ENCODE measurements around the gene DELE1.
"Not testable (repeated sequence)": the region's sequence is repeated elsewhere in the genome, so short reads cannot be mapped to it uniquely, and the experiment has no call there.

DELE1 gene

DNA sequence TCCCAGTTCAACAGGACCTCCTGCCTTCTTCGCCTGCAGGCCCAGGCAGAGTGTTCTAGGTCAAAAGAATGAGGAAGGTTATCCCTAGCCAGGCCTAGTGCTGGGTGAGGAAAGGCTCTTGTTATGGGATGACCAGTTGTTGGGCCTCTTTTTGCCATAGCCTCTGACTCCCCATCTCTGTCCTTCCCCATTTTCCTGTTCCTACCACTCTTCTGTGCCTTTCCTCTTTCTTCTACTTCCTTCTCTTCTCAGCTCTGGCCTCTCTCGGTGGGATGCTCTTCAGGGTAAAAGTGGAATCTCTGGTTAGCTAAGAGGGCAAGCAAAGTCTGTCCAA is 44.3 kb upstream of the DELE1 start:
- no peak overlapping the region for H3K9ac ChIP-seq (ENCODE audit: low read length)
- no peak overlapping the region for H3K4me3 ChIP-seq (ENCODE audit: low read length)
- H3K36me3 ChIP-seq (ENCODE audit: control insufficient read depth, insufficient read depth, low read length), result no peaks in the 10 kb centered on the region
- no peaks in the 10 kb centered on the region for H3K4me1 ChIP-seq (ENCODE audit: control insufficient read depth, insufficient read depth, low read length)
- peaks cover 20% of the 10 kb centered on the region for H3K27me3 ChIP-seq (ENCODE audit: control insufficient read depth, insufficient read depth, low read length)
- H3K27ac ChIP-seq (ENCODE audit: low read depth, low read length), result peak overlapping the region; percentile 41

DNA sequence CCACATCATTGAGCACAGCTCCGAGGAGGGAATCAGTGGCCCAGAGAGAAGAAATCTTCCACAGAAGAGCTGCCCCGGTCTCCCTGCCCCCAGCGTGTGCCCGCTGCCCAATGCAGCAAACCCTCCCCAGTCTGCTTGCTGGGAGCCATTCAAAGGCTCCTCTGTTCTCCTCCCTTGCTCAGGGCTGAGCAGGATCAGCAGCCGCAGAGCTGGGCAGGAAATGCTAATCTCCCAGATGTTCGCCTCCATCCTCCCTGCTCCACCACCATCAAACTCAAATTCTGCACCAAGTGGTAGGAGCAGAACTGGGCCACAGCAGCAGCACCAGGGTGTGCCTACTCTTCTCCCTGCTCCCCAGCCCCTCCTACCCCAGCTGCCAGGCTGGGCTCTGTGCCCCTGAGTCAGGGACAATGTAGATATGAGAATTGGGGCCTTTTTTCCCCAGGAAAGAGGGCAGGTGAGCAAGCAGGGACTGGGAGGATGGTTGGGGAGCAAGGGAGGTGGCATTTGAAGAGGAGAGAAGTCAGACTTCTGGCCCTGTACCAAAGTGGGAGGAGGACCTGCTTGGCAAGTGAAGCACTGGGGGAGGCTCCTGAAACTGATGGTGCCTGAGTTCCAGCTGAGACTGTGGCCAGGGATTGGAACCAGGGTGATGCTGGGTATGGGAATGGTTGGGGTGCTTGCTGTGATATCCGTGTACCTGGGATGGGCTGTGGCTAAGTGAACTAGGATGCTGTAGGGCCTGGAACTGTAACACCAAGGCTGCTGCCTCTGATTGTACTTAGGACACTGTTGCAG is 43.5 kb upstream of the DELE1 start:
- H3K4me1 ChIP-seq (ENCODE audit: control insufficient read depth, insufficient read depth, low read length), result no peaks in the 10 kb centered on the region
- H3K4me3 ChIP-seq (ENCODE audit: low read length), result no peak overlapping the region
- no peaks in the 10 kb centered on the region for H3K36me3 ChIP-seq (ENCODE audit: control insufficient read depth, insufficient read depth, low read length)
- H3K9ac ChIP-seq (ENCODE audit: low read length), result no peak overlapping the region
- peak overlapping the region; percentile 41 for H3K27ac ChIP-seq (ENCODE audit: low read depth, low read length)
- peaks cover 20% of the 10 kb centered on the region for H3K27me3 ChIP-seq (ENCODE audit: control insufficient read depth, insufficient read depth, low read length)

DNA sequence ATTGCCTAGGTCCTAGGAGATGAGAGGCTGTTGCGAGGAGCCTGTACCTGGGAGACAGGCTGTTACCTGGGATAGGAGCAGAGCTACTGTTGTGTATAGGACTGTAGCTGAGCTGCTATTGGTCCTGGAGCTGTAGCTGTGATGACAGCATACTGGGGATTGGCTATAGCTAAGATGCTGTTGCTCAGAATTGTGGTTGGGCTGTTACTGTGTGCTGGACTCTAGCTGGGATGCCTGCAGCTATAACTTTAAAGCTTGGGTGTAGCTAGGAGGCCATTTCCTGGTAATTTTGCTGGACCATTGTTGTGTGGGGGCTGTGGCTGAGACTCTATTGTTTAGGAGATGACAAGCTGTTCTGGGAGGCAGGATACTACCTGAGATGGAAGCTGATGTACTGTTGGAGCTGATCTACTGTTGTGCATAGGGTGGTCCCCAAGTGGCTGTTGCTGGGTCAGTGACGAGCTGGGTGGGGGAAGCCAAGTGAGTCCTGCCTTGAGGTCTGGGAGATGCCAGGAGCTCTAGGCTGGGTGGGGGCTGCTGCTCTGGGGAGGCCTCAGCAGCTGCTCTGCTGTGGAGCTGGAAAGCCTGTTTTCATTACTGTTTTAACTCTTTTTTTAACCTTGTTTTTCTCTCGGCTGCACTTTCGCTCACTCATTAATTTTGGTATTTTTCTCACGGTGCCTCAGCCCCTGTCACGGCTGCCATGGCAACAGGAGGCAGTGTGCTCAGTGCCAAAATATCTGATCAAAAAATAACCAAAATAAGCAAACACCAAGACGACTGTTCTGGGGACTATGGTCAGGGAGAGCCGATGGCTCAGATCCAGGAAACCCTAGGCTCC is 42.5 kb upstream of the DELE1 start:
- Histone ChIP-seq H3K36me3 (ENCODE audit: control insufficient read depth, insufficient read depth, low read length) (no peaks in the 10 kb centered on the region), H3K4me3 (ENCODE audit: low read length) (peak overlapping the region; percentile 16), H3K9ac (ENCODE audit: low read length) (no peak overlapping the region), H3K27me3 (ENCODE audit: control insufficient read depth, insufficient read depth, low read length) (peaks cover 20% of the 10 kb centered on the region), H3K27ac (ENCODE audit: low read depth, low read length) (peak overlapping the region; percentile 56), H3K4me1 (ENCODE audit: control insufficient read depth, insufficient read depth, low read length) (no peaks in the 10 kb centered on the region)

DNA sequence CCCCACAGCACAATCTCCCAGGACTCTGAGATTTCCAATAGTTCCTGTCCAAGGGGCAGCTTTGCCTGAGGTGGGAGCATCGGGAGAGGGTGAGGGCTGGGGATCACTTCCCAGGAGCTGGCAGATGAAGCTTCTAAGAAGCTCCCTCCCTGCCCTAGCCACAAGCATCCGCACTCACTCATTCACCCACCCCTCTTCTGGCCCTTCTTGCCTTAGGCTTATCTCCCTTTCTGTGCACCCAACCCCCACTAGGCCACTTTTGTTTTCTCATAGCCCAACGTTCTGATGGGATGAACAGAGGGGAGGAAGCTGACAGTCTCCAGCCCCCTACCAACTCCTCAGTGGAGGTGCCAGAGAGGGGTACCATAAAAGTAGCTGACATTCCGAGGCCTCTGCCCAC is 41.8 kb upstream of the DELE1 start:
- Histone ChIP-seq H3K9ac (ENCODE audit: low read length) (no peak overlapping the region), H3K27me3 (ENCODE audit: control insufficient read depth, insufficient read depth, low read length) (peaks cover 15% of the 10 kb centered on the region)

DNA sequence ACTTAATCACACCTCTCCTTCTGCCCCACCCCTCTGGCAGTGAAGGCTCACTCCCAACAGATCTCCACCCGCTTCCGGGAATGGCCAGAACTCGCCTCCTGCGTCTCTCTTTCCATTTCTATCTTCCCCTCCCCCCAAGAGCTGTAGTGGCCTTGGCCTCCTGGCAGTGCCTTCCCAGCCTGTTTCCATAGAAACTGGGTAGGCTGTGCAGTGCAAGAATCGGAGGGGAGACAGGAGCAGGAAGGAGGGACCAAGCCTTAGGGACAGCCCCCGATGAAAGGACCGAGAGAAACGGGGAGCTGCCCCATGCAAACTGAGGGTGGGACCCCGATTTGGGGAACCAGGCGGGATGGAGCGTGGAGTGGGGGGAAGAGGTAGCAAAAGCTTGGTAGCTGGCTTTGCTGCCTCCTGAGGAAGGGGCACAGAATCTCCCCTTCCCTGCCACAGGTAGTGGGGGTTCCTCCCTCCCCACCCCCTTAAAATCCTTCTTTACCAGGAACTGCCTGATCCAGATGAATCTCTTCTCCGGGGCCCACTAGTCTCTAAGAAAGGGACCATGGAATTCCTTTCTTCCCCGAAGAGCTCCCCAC is 41.0 kb upstream of the DELE1 start:
- H3K4me3 ChIP-seq (ENCODE audit: low read length), result peak overlapping the region; percentile 2
- H3K27me3 ChIP-seq (ENCODE audit: control insufficient read depth, insufficient read depth, low read length), result peaks cover 9% of the 10 kb centered on the region
- H3K4me1 ChIP-seq (ENCODE audit: control insufficient read depth, insufficient read depth, low read length), result no peaks in the 10 kb centered on the region
- H3K27ac ChIP-seq (ENCODE audit: low read depth, low read length), result peak overlapping the region; percentile 27
- no peaks in the 10 kb centered on the region for H3K36me3 ChIP-seq (ENCODE audit: control insufficient read depth, insufficient read depth, low read length)
- H3K9ac ChIP-seq (ENCODE audit: low read length), result no peak overlapping the region

More for the DNA sequence above, 41.8 kb upstream of the DELE1 start:
- Histone ChIP-seq H3K4me3 (ENCODE audit: low read length) (peak overlapping the region; percentile 16), H3K27ac (ENCODE audit: low read depth, low read length) (peak overlapping the region; percentile 56), H3K4me1 (ENCODE audit: control insufficient read depth, insufficient read depth, low read length) (no peaks in the 10 kb centered on the region), H3K36me3 (ENCODE audit: control insufficient read depth, insufficient read depth, low read length) (no peaks in the 10 kb centered on the region)

DNA sequence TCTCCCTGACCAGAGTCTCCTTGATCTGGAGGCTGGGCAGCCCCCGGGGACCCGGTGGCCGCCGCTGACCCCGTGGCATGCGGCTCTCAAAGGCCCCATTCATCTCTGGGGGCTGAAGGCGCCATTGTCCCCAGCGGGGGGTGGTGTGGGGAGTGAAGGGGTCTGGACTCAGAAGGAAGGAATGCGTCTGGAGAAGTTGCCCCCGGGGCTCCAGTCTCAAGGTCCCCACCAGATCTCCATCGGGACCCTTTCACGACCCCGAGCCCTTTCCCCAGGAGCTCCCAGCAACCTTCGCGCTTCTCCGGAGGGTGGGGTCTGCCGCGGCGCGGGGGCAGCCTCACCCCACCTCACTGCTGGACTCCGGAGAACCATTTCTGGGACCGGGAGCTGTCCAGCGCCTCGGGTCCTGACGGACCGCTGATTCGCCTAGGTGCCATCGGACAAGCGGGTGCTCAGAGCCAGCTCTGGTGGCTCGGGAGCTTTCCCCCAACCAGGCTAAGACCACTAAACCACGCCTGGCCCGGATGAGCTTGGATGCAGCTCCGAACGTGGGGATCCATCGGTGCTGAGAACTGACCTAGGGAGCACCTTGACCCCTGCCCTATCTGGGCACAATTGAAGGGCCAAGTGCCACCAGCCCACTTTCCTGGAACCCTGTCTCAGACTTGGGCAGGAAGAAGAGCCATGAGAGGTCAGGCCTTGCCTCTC is 40.3 kb upstream of the DELE1 start:
- Histone ChIP-seq H3K27me3 (ENCODE audit: control insufficient read depth, insufficient read depth, low read length) (peaks cover 8% of the 10 kb centered on the region), H3K36me3 (ENCODE audit: control insufficient read depth, insufficient read depth, low read length) (no peaks in the 10 kb centered on the region), H3K27ac (ENCODE audit: low read depth, low read length) (no peak overlapping the region), H3K4me3 (ENCODE audit: low read length) (no peak overlapping the region), H3K9ac (ENCODE audit: low read length) (no peak overlapping the region), H3K4me1 (ENCODE audit: control insufficient read depth, insufficient read depth, low read length) (no peaks in the 10 kb centered on the region)

DNA sequence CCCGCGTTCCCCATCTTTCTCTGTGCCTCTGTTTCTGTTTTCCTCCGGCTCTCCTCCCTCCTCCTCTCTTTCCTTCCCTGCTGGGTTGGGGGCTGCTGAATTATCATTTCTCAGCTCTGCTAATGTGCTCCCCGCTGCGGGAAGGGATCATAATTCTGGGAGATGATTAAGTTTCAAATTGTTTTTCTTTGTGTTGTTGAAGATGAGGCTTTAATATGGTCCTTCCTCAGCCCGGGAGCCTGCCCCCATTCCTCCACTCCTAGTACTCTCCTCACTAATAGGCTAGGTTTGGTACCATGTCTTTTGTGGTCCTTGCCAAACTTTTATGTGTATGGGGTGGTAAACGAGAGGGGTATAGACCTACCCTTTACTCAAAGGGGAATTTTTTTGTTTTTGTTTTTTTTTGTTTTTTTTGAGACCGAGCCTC is 39.8 kb upstream of the DELE1 start:
- Histone ChIP-seq H3K27me3 (ENCODE audit: control insufficient read depth, insufficient read depth, low read length) (peaks cover 8% of the 10 kb centered on the region), H3K4me1 (ENCODE audit: control insufficient read depth, insufficient read depth, low read length) (no peaks in the 10 kb centered on the region), H3K4me3 (ENCODE audit: low read length) (no peak overlapping the region), H3K9ac (ENCODE audit: low read length) (no peak overlapping the region), H3K36me3 (ENCODE audit: control insufficient read depth, insufficient read depth, low read length) (no peaks in the 10 kb centered on the region), H3K27ac (ENCODE audit: low read depth, low read length) (no peak overlapping the region)

DNA sequence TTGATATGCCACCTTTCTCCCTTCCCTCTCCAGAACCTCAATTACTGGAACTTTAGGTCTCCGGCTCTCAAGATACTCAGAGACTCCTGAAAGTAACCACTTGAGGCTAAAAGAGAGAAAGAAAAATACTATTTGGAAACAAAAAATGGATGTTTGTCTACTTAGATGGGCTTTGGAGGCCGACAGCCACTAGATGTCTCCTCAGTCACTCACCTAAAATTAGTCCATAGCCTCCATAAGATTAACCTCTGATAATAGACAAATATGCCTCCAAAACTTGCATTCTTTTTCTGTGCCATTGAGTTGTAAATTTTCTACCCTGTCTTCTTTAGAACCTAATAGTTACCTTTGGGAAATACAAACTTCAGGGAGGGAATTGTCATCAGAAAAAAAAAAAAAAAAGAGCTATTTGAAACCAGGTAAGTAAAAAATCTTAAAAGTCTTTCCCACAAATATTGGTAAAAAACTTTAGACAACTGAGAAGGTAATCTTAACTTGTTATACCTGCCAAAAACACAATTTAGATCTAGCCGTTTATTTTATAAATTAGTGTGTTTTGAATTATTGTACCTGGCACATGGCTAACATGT is 34.3 kb upstream of the DELE1 start:
- Histone ChIP-seq H3K4me3 (ENCODE audit: low read length) (no peak overlapping the region), H3K9ac (ENCODE audit: low read length) (no peak overlapping the region), H3K27me3 (ENCODE audit: control insufficient read depth, insufficient read depth, low read length) (no peaks in the 10 kb centered on the region), H3K4me1 (ENCODE audit: control insufficient read depth, insufficient read depth, low read length) (no peaks in the 10 kb centered on the region), H3K36me3 (ENCODE audit: control insufficient read depth, insufficient read depth, low read length) (no peaks in the 10 kb centered on the region), H3K27ac (ENCODE audit: low read depth, low read length) (no peak overlapping the region)

DNA sequence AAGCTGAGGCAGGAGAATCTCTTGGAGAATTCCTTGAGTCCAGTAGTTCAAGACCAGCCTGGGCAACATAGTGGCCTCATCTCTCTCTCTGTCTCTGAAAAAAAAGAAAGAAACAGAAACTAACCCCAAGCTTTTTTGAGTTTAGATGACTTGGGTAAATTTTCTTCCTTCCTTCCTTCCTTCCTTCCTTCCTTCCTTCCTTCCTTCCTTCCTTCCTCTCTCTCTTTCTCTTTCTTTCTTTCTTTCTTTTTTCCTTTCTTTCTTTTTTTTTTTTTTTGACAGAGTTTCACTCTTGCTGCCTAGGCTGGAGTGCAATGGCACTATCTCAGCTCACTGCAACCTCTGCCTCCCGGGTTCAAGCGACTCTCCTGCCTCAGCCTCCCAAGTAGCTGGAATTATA is 33.2 kb upstream of the DELE1 start:
- not testable (repeated sequence) for H3K36me3 ChIP-seq (ENCODE audit: control insufficient read depth, insufficient read depth, low read length); H3K27me3 ChIP-seq (ENCODE audit: control insufficient read depth, insufficient read depth, low read length); H3K27ac ChIP-seq (ENCODE audit: low read depth, low read length); H3K4me3 ChIP-seq (ENCODE audit: low read length); H3K4me1 ChIP-seq (ENCODE audit: control insufficient read depth, insufficient read depth, low read length); H3K9ac ChIP-seq (ENCODE audit: low read length)

DNA sequence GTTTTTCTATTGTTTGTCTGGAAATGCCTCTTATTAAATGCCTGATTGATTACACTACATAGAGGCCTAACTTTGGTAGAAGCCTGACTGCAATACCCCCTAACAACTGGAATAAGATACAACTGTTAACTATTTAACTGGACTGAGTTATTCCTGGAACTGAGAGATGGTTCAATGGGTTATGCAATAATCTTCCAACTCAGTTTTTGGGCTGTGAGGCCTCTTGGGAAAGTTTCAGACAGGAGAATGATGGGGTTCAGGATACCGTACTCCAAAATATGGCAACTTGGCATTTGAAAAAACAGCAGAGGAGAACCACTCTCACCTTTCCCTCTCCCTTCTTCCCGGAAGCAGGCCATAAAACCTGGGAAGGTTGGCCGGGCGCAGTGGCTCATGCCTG is 26.2 kb upstream of the DELE1 start:
- H3K27ac ChIP-seq (ENCODE audit: low read depth, low read length), result no peak overlapping the region
- no peaks in the 10 kb centered on the region for H3K36me3 ChIP-seq (ENCODE audit: control insufficient read depth, insufficient read depth, low read length)
- no peak overlapping the region for H3K4me3 ChIP-seq (ENCODE audit: low read length)
- H3K9ac ChIP-seq (ENCODE audit: low read length), result no peak overlapping the region
- H3K4me1 ChIP-seq (ENCODE audit: control insufficient read depth, insufficient read depth, low read length), result no peaks in the 10 kb centered on the region
- no peaks in the 10 kb centered on the region for H3K27me3 ChIP-seq (ENCODE audit: control insufficient read depth, insufficient read depth, low read length)

DNA sequence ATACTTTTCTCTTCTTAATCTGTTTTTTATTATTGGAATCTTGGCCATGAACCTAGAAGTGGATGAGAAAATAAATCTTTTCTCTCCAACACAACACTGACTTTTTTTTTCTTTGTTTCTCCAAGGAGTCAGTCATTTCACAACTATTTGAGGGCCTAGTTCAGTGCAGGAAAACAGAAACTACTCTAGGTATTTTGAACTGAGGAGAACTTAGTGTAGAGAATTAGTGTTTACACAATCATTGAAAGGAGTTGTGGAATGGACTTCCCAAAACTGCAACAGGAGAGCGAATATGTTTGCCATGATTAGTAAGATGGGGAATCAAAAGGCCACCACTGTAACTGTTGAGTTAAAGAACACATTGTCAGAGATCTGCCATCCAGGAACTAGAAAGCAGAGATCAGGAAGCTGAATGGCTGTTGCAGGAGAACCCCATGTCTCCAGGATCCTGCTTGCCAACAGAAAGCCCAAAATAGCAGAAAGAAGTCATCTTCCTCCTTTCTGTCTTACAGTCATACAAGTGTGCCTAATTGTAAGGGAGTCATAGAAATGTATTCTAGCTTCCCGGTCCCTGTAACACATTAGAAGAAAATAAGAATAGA is 25.1 kb upstream of the DELE1 start:
- H3K9ac ChIP-seq (ENCODE audit: low read length), result no peak overlapping the region
- H3K27ac ChIP-seq (ENCODE audit: low read depth, low read length), result no peak overlapping the region
- H3K4me3 ChIP-seq (ENCODE audit: low read length), result no peak overlapping the region
- H3K36me3 ChIP-seq (ENCODE audit: control insufficient read depth, insufficient read depth, low read length), result no peaks in the 10 kb centered on the region
- H3K27me3 ChIP-seq (ENCODE audit: control insufficient read depth, insufficient read depth, low read length), result no peaks in the 10 kb centered on the region
- no peaks in the 10 kb centered on the region for H3K4me1 ChIP-seq (ENCODE audit: control insufficient read depth, insufficient read depth, low read length)
